ENCODE results near the gene ZPLD1. TPM values are rescaled to one million over a fixed set of nuclear protein-coding genes. Genes with fewer than 3 reads are reported as not detected.

Gene ZPLD1
- total RNA-seq, 2 experiments from 2014 or later = not detected

DNA sequence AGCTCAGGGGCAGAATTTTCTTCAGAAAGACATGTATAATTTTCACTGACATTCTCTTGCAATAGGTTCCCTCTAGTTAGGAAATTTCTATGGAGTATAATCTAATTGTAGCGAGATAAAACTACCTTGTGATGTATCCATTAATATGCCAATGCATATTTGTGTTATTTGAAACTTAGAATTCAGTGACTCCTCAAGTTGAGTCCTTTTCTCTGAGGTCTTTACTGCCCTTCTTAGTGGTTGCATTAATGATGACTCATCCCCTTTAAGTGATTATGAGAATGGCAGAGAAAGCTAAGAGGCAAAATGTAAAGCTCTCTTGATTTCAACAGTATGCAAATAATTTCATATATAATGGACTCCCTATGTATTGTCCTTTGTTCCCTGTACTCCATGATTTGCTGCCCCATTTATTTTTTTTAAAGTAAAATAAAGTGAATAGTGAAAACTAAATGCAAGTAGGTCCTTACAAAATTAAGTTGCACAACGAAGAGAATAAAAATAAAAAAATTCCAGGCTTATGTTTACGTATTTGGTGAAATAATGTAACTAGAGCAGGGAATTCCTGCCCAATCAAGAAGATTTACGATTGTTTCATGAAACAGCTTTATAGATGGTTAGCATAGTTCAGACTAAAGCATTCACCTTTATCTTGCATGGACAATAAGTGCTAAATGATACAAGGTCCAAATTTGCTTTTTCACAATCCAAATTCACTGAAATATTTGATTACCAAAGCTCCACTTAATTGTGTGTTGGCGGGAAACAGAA lies 78.1 kb downstream of the ZPLD1 start:
- peaks cover 6% of the 10 kb centered on the region for H3K27me3 Mint-ChIP-seq
- no peak overlapping the region for H3K4me3 Mint-ChIP-seq
- no peak overlapping the region for H3K27ac Mint-ChIP-seq
- no peaks in the 10 kb centered on the region for H3K9me3 Mint-ChIP-seq
- DNase-seq = no peak
- POLR2A ChIA-PET = no interaction called here
- CTCF ChIA-PET = interaction anchor here (1.3 to 1.4 kb wide), 2 partner anchors 13 to 284 kb away, joined by 3 read pairs; no protein-coding TSS in a partner anchor
- H3K4me1 Mint-ChIP-seq = no peaks in the 10 kb centered on the region
- H3K36me3 Mint-ChIP-seq (ENCODE audit: low read depth) = no peaks in the 10 kb centered on the region

GRCh38 chr3:102514241-102514640 lies 79.4 kb downstream of the ZPLD1 start:
- H3K9me3 Mint-ChIP-seq = no peaks in the 10 kb centered on the region
- H3K4me1 Mint-ChIP-seq = no peaks in the 10 kb centered on the region
- ChIA-PET POLR2A (no interaction called here), CTCF (no interaction called here)
- H3K27ac Mint-ChIP-seq = no peak overlapping the region
- no peak overlapping the region for H3K4me3 Mint-ChIP-seq
- no peaks in the 10 kb centered on the region for H3K36me3 Mint-ChIP-seq (ENCODE audit: low read depth)
- no peak for DNase-seq
- peaks cover 10% of the 10 kb centered on the region for H3K27me3 Mint-ChIP-seq

GRCh38 chr3:102521246-102521645 lies 86.4 kb downstream of the ZPLD1 start:
- no peak overlapping the region for H3K4me3 Mint-ChIP-seq
- POLR2A ChIA-PET = no interaction called here
- CTCF ChIA-PET = no interaction called here
- H3K27me3 Mint-ChIP-seq = peaks cover 21% of the 10 kb centered on the region
- no peaks in the 10 kb centered on the region for H3K36me3 Mint-ChIP-seq (ENCODE audit: low read depth)
- H3K4me1 Mint-ChIP-seq = no peaks in the 10 kb centered on the region
- DNase-seq = no peak
- no peak overlapping the region for H3K27ac Mint-ChIP-seq
- H3K9me3 Mint-ChIP-seq = no peaks in the 10 kb centered on the region

GRCh38 chr3:102525624-102526023 lies 90.8 kb downstream of the ZPLD1 start:
- H3K27ac Mint-ChIP-seq = no peak overlapping the region
- H3K9me3 Mint-ChIP-seq = no peaks in the 10 kb centered on the region
- H3K4me1 Mint-ChIP-seq = no peaks in the 10 kb centered on the region
- POLR2A ChIA-PET = no interaction called here
- H3K36me3 Mint-ChIP-seq (ENCODE audit: low read depth) = no peaks in the 10 kb centered on the region
- no peak overlapping the region for H3K4me3 Mint-ChIP-seq
- CTCF ChIA-PET = interaction anchor here (0.8 kb wide), 1 partner anchor 13 kb away, joined by 3 read pairs; no protein-coding TSS in a partner anchor
- peaks cover 19% of the 10 kb centered on the region for H3K27me3 Mint-ChIP-seq
- DNase-seq = no peak

DNA sequence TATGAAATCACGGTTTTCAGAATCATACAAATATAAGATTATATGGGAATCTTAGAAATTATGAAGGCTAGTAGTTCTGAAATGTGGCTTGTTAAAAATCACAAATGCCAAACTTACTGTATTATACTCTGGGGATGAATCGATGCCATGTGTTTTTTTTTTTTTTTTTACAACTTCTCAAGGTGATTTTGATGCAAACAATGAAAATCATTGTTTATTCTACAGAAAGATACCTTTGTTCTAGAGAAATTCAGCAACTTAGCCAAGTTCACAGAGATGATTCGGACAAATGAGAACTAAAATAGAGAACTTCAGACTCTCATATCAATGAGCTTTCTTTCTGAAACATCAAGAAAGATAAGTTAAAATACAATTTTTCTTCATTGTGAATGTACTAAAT lies 92.0 kb downstream of the ZPLD1 start:
- ChIA-PET CTCF (interaction anchor here (1.0 kb wide), 1 partner anchor 298 kb away, joined by 3 read pairs; no protein-coding TSS in a partner anchor), POLR2A (no interaction called here)
- DNase-seq = no peak
- peaks cover 18% of the 10 kb centered on the region for H3K27me3 Mint-ChIP-seq
- no peaks in the 10 kb centered on the region for H3K4me1 Mint-ChIP-seq
- H3K9me3 Mint-ChIP-seq = no peaks in the 10 kb centered on the region
- H3K4me3 Mint-ChIP-seq = no peak overlapping the region
- no peak overlapping the region for H3K27ac Mint-ChIP-seq
- H3K36me3 Mint-ChIP-seq (ENCODE audit: low read depth) = no peaks in the 10 kb centered on the region

- Mint-ChIP-seq H3K4me1 (peaks cover 2% of the 10 kb centered on the region), H3K4me3 (no peak overlapping the region), H3K27ac (no peak overlapping the region), H3K9me3 (no peaks in the 10 kb centered on the region), H3K27me3 (peaks cover 15% of the 10 kb centered on the region), H3K36me3 (ENCODE audit: low read depth) (no peaks in the 10 kb centered on the region)
- ChIA-PET POLR2A (no interaction called here), CTCF (no interaction called here)
- DNase-seq = no peak
Measured at GRCh38 chr3:102528727-102529126, 93.9 kb downstream of the ZPLD1 start.

Data from activated CD4-positive, alpha-beta T cell treated with anti-CD3 and anti-CD28 coated beads, Interleukin-2, amount 10 ng/mL, durations not matched to agents 7 days and 5 days (primary cell).